ENCODE measurements around the gene BICC1.

BICC1 gene

GRCh38 chr10:58785354-58785753 is 272.7 kb downstream of the BICC1 start:
- DNase-seq, result no peak

- DNase-seq, result no peak
Observed at GRCh38 chr10:58791137-58791536, 278.5 kb downstream of the BICC1 start.

- DNase-seq, result peak; percentile 6
Observed at GRCh38 chr10:58795560-58795959, 282.9 kb downstream of the BICC1 start.

- peak; percentile 62 for DNase-seq
Observed at GRCh38 chr10:58796242-58796641, 283.6 kb downstream of the BICC1 start.

- no peak for DNase-seq
Observed at GRCh38 chr10:58796824-58797223, 284.2 kb downstream of the BICC1 start.

- DNase-seq, result no peak
Observed at GRCh38 chr10:58797356-58797755, 284.7 kb downstream of the BICC1 start.

- DNase-seq, result no peak
Observed at GRCh38 chr10:58802047-58802446, 289.4 kb downstream of the BICC1 start.

- no peak for DNase-seq
Observed at GRCh38 chr10:58806323-58806722, 293.7 kb downstream of the BICC1 start.

GRCh38 chr10:58806970-58807628 is 294.4 kb downstream of the BICC1 start:
- no peak for DNase-seq

GRCh38 chr10:58807629-58808022 is 295.0 kb downstream of the BICC1 start:
- DNase-seq, result no peak

GRCh38 chr10:58810751-58811150 is 298.1 kb downstream of the BICC1 start:
- DNase-seq, result no peak

GRCh38 chr10:58813573-58813972 is 300.9 kb downstream of the BICC1 start:
- DNase-seq, result no peak

GRCh38 chr10:58817201-58817846 is 304.7 kb downstream of the BICC1 start:
- peak; percentile 45 for DNase-seq

- DNase-seq, result no peak
Observed at GRCh38 chr10:58818900-58819299, 306.2 kb downstream of the BICC1 start.

GRCh38 chr10:58820386-58820785 is 307.7 kb downstream of the BICC1 start:
- DNase-seq, result no peak

GRCh38 chr10:58820861-58821751 is 308.4 kb downstream of the BICC1 start:
- no peak for DNase-seq

- no peak for DNase-seq
Observed at GRCh38 chr10:58821752-58822056, 309.0 kb downstream of the BICC1 start.

GRCh38 chr10:58823983-58824382 is 311.3 kb downstream of the BICC1 start:
- DNase-seq, result no peak

GRCh38 chr10:58824396-58824795 is 311.7 kb downstream of the BICC1 start:
- no peak for DNase-seq

- no peak for DNase-seq
Observed at GRCh38 chr10:58826694-58827093, 314.0 kb downstream of the BICC1 start.

GRCh38 chr10:58827381-58827780 is 314.7 kb downstream of the BICC1 start:
- DNase-seq, result no peak

GRCh38 chr10:58829839-58830238 is 317.2 kb downstream of the BICC1 start:
- DNase-seq, result no peak

GRCh38 chr10:58830697-58831096 is 318.0 kb downstream of the BICC1 start:
- no peak for DNase-seq
